LNCAP (cell line): ENCODE data around the gene SDHD.

Experiments
- CTCF ChIP-seq: fragments of 450-650 bp; IDR thresholded peaks from 2 replicates; pipeline ENCODE4 v1.5.1; 2017; ENCODE audit warnings: mild to moderate bottlenecking

SDHD gene

GRCh38 chr11:112086422-112087191 is at the start of gene SDHD, which contains the start of gene TIMM8B:
Gene SDHD (plus strand): TSS chr11:112086873. CDS start chr11:112086908, 35 bp downstream.
Gene TIMM8B (minus strand): TSS chr11:112086756. CDS start chr11:112086723, 33 bp downstream.
- TF ChIP-seq CTCF, result no peak

GRCh38 chr11:112037527-112037926 is 49.1 kb upstream of the SDHD start:
- TF ChIP-seq CTCF, result no peak

- no peak for TF ChIP-seq CTCF
These were observed 44.3 kb upstream of the SDHD start for GRCh38 chr11:112042161-112042960.

- TF ChIP-seq CTCF, result no peak
These were observed 43.7 kb upstream of the SDHD start for GRCh38 chr11:112042961-112043304.

GRCh38 chr11:112044961-112045360 is 41.7 kb upstream of the SDHD start:
- TF ChIP-seq CTCF, result no peak

GRCh38 chr11:112049777-112050176 is 36.9 kb upstream of the SDHD start:
- TF ChIP-seq CTCF, result no peak

- TF ChIP-seq CTCF, result no peak
These were observed 36.0 kb upstream of the SDHD start for GRCh38 chr11:112050721-112051120.
